ENCODE results near the gene GALNT17. TPM values are rescaled to one million over a fixed set of nuclear protein-coding genes. Genes with fewer than 3 reads are reported as not detected.
"Not testable (repeated sequence)": the region's sequence is repeated elsewhere in the genome, so short reads cannot be mapped to it uniquely, and the experiment has no call there.

GALNT17 gene
- total RNA-seq, 3 donors from 2014 or later: 1.2 to 9.9 (median 3.3) TPM

DNA sequence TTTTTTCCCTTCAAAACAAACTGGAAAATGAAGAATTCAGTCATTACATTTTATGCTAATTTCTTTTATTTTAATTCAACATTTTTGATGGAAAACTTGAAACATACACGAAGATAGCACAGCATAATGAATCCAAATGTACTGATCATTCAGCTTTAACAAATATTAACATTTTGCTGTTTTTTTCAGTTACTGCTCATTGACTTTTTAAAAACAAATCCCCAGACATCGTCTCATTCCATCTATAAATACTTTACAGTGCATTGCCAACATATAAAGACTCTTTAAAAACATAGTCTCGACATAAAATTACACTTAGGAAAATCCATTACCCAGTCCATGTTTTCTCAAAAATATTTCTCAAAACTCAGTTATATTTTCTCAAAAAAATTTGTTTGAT, 452.3 kb downstream of the GALNT17 start:
- no peaks in the 10 kb centered on the region for H3K4me1 ChIP-seq
- intact Hi-C loops (cut with DNase I; ENCODE audit: low total_unique reads): no loop called here
- DNase-seq (ENCODE audit: low spot score in 2 of 2): no peak
- no peak for TF ChIP-seq POLR2A (IDR thresholded peaks at IDR 0.05)
- no peak for TF ChIP-seq POLR2AphosphoS5 (IDR thresholded peaks at IDR 0.05)
- TF ChIP-seq, protein P1, sequence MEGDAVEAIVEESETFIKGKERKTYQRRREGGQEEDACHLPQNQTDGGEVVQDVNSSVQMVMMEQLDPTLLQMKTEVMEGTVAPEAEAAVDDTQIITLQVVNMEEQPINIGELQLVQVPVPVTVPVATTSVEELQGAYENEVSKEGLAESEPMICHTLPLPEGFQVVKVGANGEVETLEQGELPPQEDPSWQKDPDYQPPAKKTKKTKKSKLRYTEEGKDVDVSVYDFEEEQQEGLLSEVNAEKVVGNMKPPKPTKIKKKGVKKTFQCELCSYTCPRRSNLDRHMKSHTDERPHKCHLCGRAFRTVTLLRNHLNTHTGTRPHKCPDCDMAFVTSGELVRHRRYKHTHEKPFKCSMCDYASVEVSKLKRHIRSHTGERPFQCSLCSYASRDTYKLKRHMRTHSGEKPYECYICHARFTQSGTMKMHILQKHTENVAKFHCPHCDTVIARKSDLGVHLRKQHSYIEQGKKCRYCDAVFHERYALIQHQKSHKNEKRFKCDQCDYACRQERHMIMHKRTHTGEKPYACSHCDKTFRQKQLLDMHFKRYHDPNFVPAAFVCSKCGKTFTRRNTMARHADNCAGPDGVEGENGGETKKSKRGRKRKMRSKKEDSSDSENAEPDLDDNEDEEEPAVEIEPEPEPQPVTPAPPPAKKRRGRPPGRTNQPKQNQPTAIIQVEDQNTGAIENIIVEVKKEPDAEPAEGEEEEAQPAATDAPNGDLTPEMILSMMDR (IDR thresholded peaks at IDR 0.05): no peak
- no peak overlapping the region for H3K4me3 ChIP-seq
- H3K9me3 ChIP-seq: peaks cover 0 to 22% of the 10 kb centered on the region in 2 donors
- no peaks in the 10 kb centered on the region for H3K27me3 ChIP-seq
- no peaks in the 10 kb centered on the region for H3K36me3 ChIP-seq
- H3K27ac ChIP-seq: no peak overlapping the region

DNA sequence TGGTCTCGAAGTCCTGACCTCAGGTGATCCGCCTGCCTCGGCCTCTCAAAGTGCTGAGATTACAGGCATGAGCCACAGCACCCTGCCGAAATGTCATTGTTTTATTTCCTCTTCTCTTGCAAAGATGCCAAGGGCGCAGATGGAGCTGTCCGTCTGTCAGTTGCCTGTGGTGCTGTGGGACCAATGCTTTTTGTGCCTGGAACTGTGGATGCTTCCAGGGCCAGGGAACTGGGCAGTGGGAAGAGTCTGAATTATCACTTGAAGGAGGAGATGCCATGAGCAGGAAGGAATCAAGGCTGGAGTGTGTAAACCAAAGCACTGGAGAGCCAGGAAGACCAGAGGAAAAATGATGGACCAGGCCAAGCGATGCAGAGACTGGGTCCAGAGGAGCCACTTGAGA, 459.9 kb downstream of the GALNT17 start:
- TF ChIP-seq, protein P1 (IDR thresholded peaks at IDR 0.05): no peak
- DNase-seq (ENCODE audit: low spot score in 2 of 2): no peak
- Histone ChIP-seq H3K9me3 (peaks cover 0 to 23% of the 10 kb centered on the region in 2 donors), H3K27ac (no peak overlapping the region), H3K4me1 (no peaks in the 10 kb centered on the region), H3K27me3 (no peaks in the 10 kb centered on the region), H3K36me3 (no peaks in the 10 kb centered on the region), H3K4me3 (no peak overlapping the region)
- intact Hi-C loops (cut with DNase I; ENCODE audit: low total_unique reads): no loop called here

DNA sequence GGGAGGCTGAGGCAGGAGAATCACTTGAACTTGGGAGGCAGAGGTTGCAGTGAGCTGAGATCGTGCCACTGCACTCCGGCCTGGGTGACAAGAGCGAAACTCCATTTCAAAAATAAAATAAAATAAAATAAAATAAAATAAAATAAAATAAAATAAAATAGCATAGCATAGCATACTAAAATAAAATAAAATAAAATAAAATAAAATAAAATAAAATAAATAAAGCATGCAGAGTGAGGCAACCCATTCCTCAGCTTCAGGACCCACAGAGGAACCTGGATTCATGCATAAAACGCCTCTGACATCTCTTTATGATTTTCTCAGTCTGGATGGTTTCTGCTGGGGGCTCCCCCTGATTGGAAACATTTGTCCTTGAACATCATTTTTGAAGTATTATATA, 460.4 kb downstream of the GALNT17 start:
- H3K27ac ChIP-seq; intact Hi-C loops (cut with DNase I; ENCODE audit: low total_unique reads); H3K36me3 ChIP-seq: not testable (repeated sequence)

DNA sequence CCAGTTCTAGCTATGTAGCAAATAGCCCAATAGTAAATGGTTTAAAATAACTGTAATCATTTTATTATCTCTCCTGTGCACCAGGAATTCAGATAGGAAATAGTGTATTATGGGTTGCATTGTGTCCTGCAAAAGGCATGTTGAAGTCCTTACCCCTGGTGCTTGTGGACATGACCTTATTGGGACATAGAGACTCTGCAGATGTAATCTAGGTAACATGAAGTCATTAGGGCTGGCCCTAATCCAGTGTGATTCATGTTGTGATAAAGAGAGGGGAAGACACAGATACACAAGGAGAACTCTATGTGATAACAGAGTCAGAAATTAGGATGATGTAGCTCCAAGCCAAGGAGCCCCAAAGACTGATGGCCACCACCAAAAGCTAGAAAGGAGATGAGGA, 462.8 kb downstream of the GALNT17 start:
- Histone ChIP-seq H3K27ac (no peak overlapping the region), H3K27me3 (no peaks in the 10 kb centered on the region), H3K36me3 (no peaks in the 10 kb centered on the region), H3K4me3 (no peak overlapping the region), H3K9me3 (no peaks in the 10 kb centered on the region), H3K4me1 (no peaks in the 10 kb centered on the region)
- intact Hi-C loops (cut with DNase I; ENCODE audit: low total_unique reads): no loop called here
- no peak for DNase-seq (ENCODE audit: low spot score in 2 of 2)
- TF ChIP-seq POLR2A (IDR thresholded peaks at IDR 0.05): no peak
- no peak for TF ChIP-seq POLR2AphosphoS5 (IDR thresholded peaks at IDR 0.05)
- TF ChIP-seq, protein P1 (IDR thresholded peaks at IDR 0.05): no peak

More for the DNA sequence above, 460.4 kb downstream of the GALNT17 start:
- not testable (repeated sequence) for H3K4me1 ChIP-seq; DNase-seq (ENCODE audit: low spot score in 2 of 2); H3K27me3 ChIP-seq; H3K4me3 ChIP-seq
- peaks cover 0 to 20% of the 10 kb centered on the region in 2 donors for H3K9me3 ChIP-seq

DNA sequence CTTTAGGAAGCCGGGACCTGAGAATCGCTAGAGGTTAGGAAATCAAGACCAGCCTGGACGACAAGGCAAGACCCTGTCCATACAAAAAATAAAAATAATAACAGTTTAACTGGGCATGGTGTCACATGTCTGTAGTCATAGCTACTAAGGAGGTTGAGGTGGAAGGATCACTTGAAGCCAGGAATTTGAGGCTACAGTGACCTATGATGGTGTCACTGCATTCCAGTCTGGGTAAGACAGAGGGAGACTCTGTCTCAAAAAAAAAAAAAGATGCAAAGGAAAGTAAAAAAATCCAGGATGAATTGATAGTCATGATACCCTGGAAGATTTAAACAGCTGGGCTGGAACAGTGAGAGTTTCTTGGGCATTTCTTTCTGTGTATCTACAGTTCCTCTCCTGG, 463.2 kb downstream of the GALNT17 start:
- no peaks in the 10 kb centered on the region for H3K36me3 ChIP-seq
- intact Hi-C loops (cut with DNase I; ENCODE audit: low total_unique reads): no loop called here
- H3K9me3 ChIP-seq: no peaks in the 10 kb centered on the region
- H3K27me3 ChIP-seq: no peaks in the 10 kb centered on the region
- no peak overlapping the region for H3K27ac ChIP-seq
- DNase-seq (ENCODE audit: low spot score in 2 of 2): no peak
- H3K4me3 ChIP-seq: no peak overlapping the region
- TF ChIP-seq POLR2A (IDR thresholded peaks at IDR 0.05) (no peak), POLR2AphosphoS5 (IDR thresholded peaks at IDR 0.05) (no peak)
- TF ChIP-seq, protein P1 (IDR thresholded peaks at IDR 0.05): no peak
- no peaks in the 10 kb centered on the region for H3K4me1 ChIP-seq

DNA sequence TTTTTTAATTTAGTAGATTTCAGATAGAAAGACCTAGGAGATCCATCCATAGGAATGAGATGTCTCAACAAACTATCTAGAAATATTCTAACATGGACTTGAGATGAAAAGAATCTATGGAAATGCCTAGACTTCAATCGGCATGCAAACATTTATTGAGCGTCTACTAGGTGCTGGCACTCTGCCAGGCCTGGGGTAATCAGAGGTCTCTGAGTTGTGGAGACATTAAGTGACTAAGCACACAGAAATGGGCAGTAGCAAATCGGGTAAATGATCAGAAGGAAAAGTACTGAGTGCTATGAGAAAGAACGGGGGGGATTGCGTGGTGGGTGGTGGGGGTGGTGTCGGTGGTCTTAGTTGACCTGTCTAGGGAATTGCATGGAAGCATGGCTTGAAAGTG, 466.6 kb downstream of the GALNT17 start:
- Histone ChIP-seq H3K4me3 (no peak overlapping the region), H3K4me1 (no peaks in the 10 kb centered on the region), H3K9me3 (no peaks in the 10 kb centered on the region), H3K27ac (no peak overlapping the region), H3K27me3 (no peaks in the 10 kb centered on the region), H3K36me3 (no peaks in the 10 kb centered on the region)
- no peak for DNase-seq (ENCODE audit: low spot score in 2 of 2)
- intact Hi-C loops (cut with DNase I; ENCODE audit: low total_unique reads): no loop called here
- TF ChIP-seq POLR2A (IDR thresholded peaks at IDR 0.05) (no peak), POLR2AphosphoS5 (IDR thresholded peaks at IDR 0.05) (no peak)
- TF ChIP-seq, protein P1 (IDR thresholded peaks at IDR 0.05): no peak

All from breast epithelium (tissue), 4 donors.